K562 (cell line): Measurements from ENCODE around the gene PUM2. TPM values are rescaled to one million over a fixed set of nuclear protein-coding genes. Genes with fewer than 3 reads are reported as not detected.

Experiments used
- ATAC-seq: fragments of 200-7000 bp; cut with Tn5 transposase; 3 replicates; pipeline ENCODE4 v1.9.1; 2020; ENCODE audit warnings: moderate library complexity
- BruUV-seq: library from RNA; stranded (reverse); fragments of 400-500 nt; replicated peaks from 2 replicates; lab custom pipeline; 2021; lab: Mats Ljungman, UMichigan
- CTCF ChIA-PET: fragments of 300-600 bp; formaldehyde crosslinking; extraction: SDS; loops from one replicate; lab custom pipeline; 2021; ENCODE audit warnings: low intra/inter-chr PET ratio; lab: Yijun Ruan, JAX
- POLR2A ChIA-PET: fragments of 300-600, 350-650 bp; sonication (Branson Sonifier 250); formaldehyde crosslinking; extraction: SDS; loops from one replicate; lab custom pipeline; 2021; ENCODE audit warnings: antibody characterized with exemption, inconsistent platforms; lab: Yijun Ruan, JAX
- DNase-seq, 4 experiments: peaks; one replicate each; pipeline versions ENCODE4 v3.0.0 to v3.0.0-alpha.2; 2011 to 2018; ENCODE audit warnings: low spot score in 3 of 4, mixed read lengths in 3 of 4; ENCODE audit errors: extremely low read depth in 1 of 4
- FAIRE-seq: peaks from 2 replicates; lab custom pipeline; 2011; peaks lifted over from hg19 to GRCh38; lab: Jason Lieb, UNC
- H2AFZ ChIP-seq: 2 replicates; pipeline ENCODE4 v1.6.0; 2011; ENCODE audit warnings: low read depth, low read length, control low read depth, inconsistent platforms
- H3K27ac ChIP-seq: fragments of 200-600 bp; 3 replicates; pipeline ENCODE4 v1.8.0; 2011; ENCODE audit warnings: low read depth, mild to moderate bottlenecking, control low read depth, inconsistent platforms, low read length, moderate library complexity, mixed read lengths; ENCODE audit errors: extremely low read depth
- H3K27me3 ChIP-seq, 2 experiments: fragments of 300-600 bp in 1 of 2; 2 replicates in 1 of 2; 3 replicates in 1 of 2; pipeline versions ENCODE4 v1.6.0 to v1.8.0; 2011; ENCODE audit warnings: inconsistent platforms in 2 of 2, low read length in 2 of 2, mild to moderate bottlenecking in 1 of 2, mixed read lengths in 1 of 2, moderate library complexity in 1 of 2; ENCODE audit not compliant: control insufficient read depth in 2 of 2, insufficient read depth in 2 of 2
- H3K36me3 ChIP-seq: fragments of 300-600 bp; 3 replicates; pipeline ENCODE4 v1.8.0; 2011; ENCODE audit warnings: mild to moderate bottlenecking, low read length, inconsistent platforms; ENCODE audit not compliant: control insufficient read depth, insufficient read depth
- H3K4me1 ChIP-seq, 2 experiments: fragments of 200-600 bp in 1 of 2; replicated peaks in 1 of 2; 2 replicates in 1 of 2; 3 replicates in 1 of 2; pipeline versions ENCODE4 v1.5.1 to v1.8.0; 2011; ENCODE audit warnings: inconsistent platforms in 2 of 2, low read length in 2 of 2, mild to moderate bottlenecking in 1 of 2, mixed read lengths in 1 of 2, moderate library complexity in 1 of 2; ENCODE audit not compliant: control insufficient read depth in 2 of 2, insufficient read depth in 2 of 2
- H3K4me2 ChIP-seq: 2 replicates; pipeline ENCODE4 v1.6.1; 2011; ENCODE audit warnings: low read length, control low read depth, inconsistent platforms, mixed read lengths; ENCODE audit not compliant: insufficient read depth
- H3K4me3 ChIP-seq: fragments of 200-600 bp; sonication (generic), shearing (Covaris generic); 2 replicates; pipeline ENCODE4 v1.5.1; 2016; ENCODE audit warnings: control low read depth, inconsistent platforms
- H3K79me2 ChIP-seq: fragments of 200-600 bp; 3 replicates; pipeline ENCODE4 v1.8.0; 2011; ENCODE audit warnings: low read length, inconsistent platforms; ENCODE audit not compliant: control insufficient read depth, insufficient read depth
- H3K9ac ChIP-seq, 2 experiments: 2 replicates each; pipeline versions ENCODE4 v1.6.0 to v1.6.1; 2011; ENCODE audit warnings: low read depth in 2 of 2, low read length in 2 of 2, control low read depth in 1 of 2, inconsistent platforms in 1 of 2, mild to moderate bottlenecking in 1 of 2, mixed read lengths in 1 of 2; ENCODE audit not compliant: insufficient read depth in 1 of 2
- H3K9me1 ChIP-seq: one replicate; pipeline ENCODE4 v1.6.0; 2011; ENCODE audit warnings: inconsistent platforms, mild to moderate bottlenecking, low read length, moderate library complexity; ENCODE audit not compliant: control insufficient read depth, insufficient read depth
- H3K9me3 ChIP-seq: replicated peaks from 2 replicates; pipeline ENCODE4 v1.5.1; 2011; ENCODE audit warnings: low read depth, low read length, inconsistent platforms; ENCODE audit not compliant: control insufficient read depth, insufficient read depth
- H4K20me1 ChIP-seq: replicated peaks from 2 replicates; pipeline ENCODE4 v1.6.1; 2011; ENCODE audit warnings: low read length, inconsistent platforms, mixed read lengths; ENCODE audit not compliant: control insufficient read depth, insufficient read depth
- CCNT2 ChIP-seq: IDR thresholded peaks from 2 replicates; pipeline ENCODE4 v1.6.1; 2011; ENCODE audit warnings: borderline replicate concordance, low read depth, mild to moderate bottlenecking, moderate library complexity, mixed read lengths, low read length; ENCODE audit not compliant: insufficient read length; ENCODE audit errors: extremely low read depth
- HDAC3 ChIP-seq: fragments of 450-650 bp; IDR thresholded peaks from 2 replicates; pipeline ENCODE4 v1.6.1; 2018; ENCODE audit warnings: borderline replicate concordance, mild to moderate bottlenecking, moderate library complexity; ENCODE audit not compliant: partially characterized antibody
- POLR2H ChIP-seq: IDR thresholded peaks from 2 replicates; pipeline ENCODE4 v1.6.1; 2016; ENCODE audit warnings: missing genetic modification characterization, low read depth, mild to moderate bottlenecking, control low read depth, missing compliant biosample characterization, moderate library complexity
- ZNF407 ChIP-seq: fragments of 450-650 bp; IDR thresholded peaks from 2 replicates; pipeline ENCODE4 v1.6.1; 2016; ENCODE audit warnings: low read depth
- ZNF766 ChIP-seq: fragments of 200-800 bp; sonication (Bioruptor generic); conservative IDR thresholded peaks from 2 replicates; pipeline ENCODE4 v1.6.1; 2016; ENCODE audit warnings: missing genetic modification characterization, missing compliant biosample characterization
- WGBS: fragments of 100-300 bp; shearing (Covaris generic); methylation state at CpG from one replicate; pipeline ENCODE4 v1.1.6; 2016; ENCODE audit warnings: low coverage, mixed read lengths; ENCODE audit not compliant: insufficient coverage; ENCODE audit errors: missing lambda C conversion rate; 5-methylcytosine and 5-hydroxymethylcytosine counted together
- in situ Hi-C: fragments of 300-500 bp; cut with MboI; formaldehyde crosslinking; loops from 4 replicates; pipeline ENCODE4 v1.15.0; 2018; ENCODE audit warnings: inconsistent platforms, mixed read lengths
- intact Hi-C: fragments of 100-400 bp; cut with micrococcal nuclease; formaldehyde crosslinking; loops from 2 replicates; pipeline ENCODE4 v1.14.2; 2022
- polyA plus RNA-seq, 8 experiments: library from polyadenylated mRNA; depleted of rRNA in 4 of 8; stranded (reverse) in 5 of 8; unstranded in 3 of 8; fragments of >200 nt; fragmentation: Nextera tagmentation in 2 of 8; fragmentation: Illumina TruSeq in 1 of 8; extraction: Ambion mirVana in 2 of 8; extraction: Trizol in 1 of 8; gene quantifications; 2 replicates each; pipeline versions ENCODE4 v1.2.1 to v1.2.3, GENCODE V29; 2011 to 2014; ENCODE audit warnings: inconsistent platforms in 1 of 8, missing spikeins in 1 of 8
- total RNA-seq, 7 experiments: library from RNA; depleted of rRNA in 6 of 7; stranded (reverse); fragments of >200 nt in 6 of 7; fragmentation: Illumina TruSeq in 2 of 7; extraction: Trizol in 2 of 7; gene quantifications; 2 replicates each; pipeline versions ENCODE4 v1.2.1 to v1.2.3, GENCODE V29; 2011 to 2021; ENCODE audit warnings: low replicate concordance in 1 of 7
- TF ChIP-seq, protein P1 (sequence below): sonication (generic); formaldehyde crosslinking; IDR thresholded peaks from 2 replicates; pipeline ENCODE4 v1.5.0; 2020; ENCODE audit warnings: missing genetic modification reagents
- TF ChIP-seq, protein P2 (sequence below): fragments of 450-650 bp; formaldehyde crosslinking; IDR thresholded peaks from 2 replicates; pipeline ENCODE4 v1.4.0; 2020; ENCODE audit warnings: mild to moderate bottlenecking, moderate library complexity
- TF ChIP-seq, protein P3 (sequence below), 2 experiments: fragments of 450-650 bp in 1 of 2; sonication (generic) in 1 of 2; formaldehyde crosslinking in 1 of 2; IDR thresholded peaks in 1 of 2; conservative IDR thresholded peaks in 1 of 2; 2 replicates each; pipeline versions ENCODE4 v1.6.1 to v1.8.1; 2016 to 2023; ENCODE audit warnings: mild to moderate bottlenecking in 2 of 2, moderate library complexity in 2 of 2, inconsistent platforms in 1 of 2, missing genetic modification reagents in 1 of 2

PUM2 gene
- total and polyA plus RNA-seq, 9 of the 15 experiments (the other 6 are each of a cell fraction or from before 2014, with no cell fraction given) = 13.4 to 61.9 (median 28.3) TPM

- Histone ChIP-seq H3K4me3 (peak overlapping the region; percentile 83), H3K4me1 (peaks cover 26 to 47% of the 10 kb centered on the region in 2 experiments), H3K27ac (peak overlapping the region; percentile 99), H3K9me1 (peaks cover under 1% of the 10 kb centered on the region), H3K27me3 (no peaks in the 10 kb centered on the region), H3K79me2 (peaks cover 60% of the 10 kb centered on the region), H3K36me3 (peaks cover 10% of the 10 kb centered on the region; the same call in 2 of the 3 replicates), H2AFZ (peak overlapping the region; percentile 14; the same call in 1 of the 2 replicates), H3K4me2 (peak overlapping the region; percentile 84), H3K9me3 (no peaks in the 10 kb centered on the region), H4K20me1 (peaks cover 37% of the 10 kb centered on the region), H3K9ac (peak overlapping the region; percentile 94 to 99; a peak in 3 of 4 replicates)
- in situ Hi-C loops (no loop called here), intact Hi-C loops (loop anchor here (2.0 kb wide), 1 partner anchor 453 kb away; no protein-coding TSS in a partner anchor)
- ChIA-PET CTCF (no interaction called here), POLR2A (interaction anchor here (1.0 to 1.2 kb wide), 2 partner anchors 12 to 90 kb away, joined by 3 to 4 read pairs; no protein-coding TSS in a partner anchor)
- DNase-seq (peak in 1 of 4 experiments; percentile 9), ATAC-seq (no peak), FAIRE-seq (no peak)
- WGBS = 0% methylated on average over 5 of the region's 5 CpGs
- 0 out of 2 replicates have a peak, but pooled peaks have one; percentile 4 for TF ChIP-seq ZNF766 (CRISPR knock-in tag)
- no peak for TF ChIP-seq HDAC3
- TF ChIP-seq POLR2H (tag) = peak; percentile 59; the same call in 1 of the 2 replicates
- TF ChIP-seq, protein P1, sequence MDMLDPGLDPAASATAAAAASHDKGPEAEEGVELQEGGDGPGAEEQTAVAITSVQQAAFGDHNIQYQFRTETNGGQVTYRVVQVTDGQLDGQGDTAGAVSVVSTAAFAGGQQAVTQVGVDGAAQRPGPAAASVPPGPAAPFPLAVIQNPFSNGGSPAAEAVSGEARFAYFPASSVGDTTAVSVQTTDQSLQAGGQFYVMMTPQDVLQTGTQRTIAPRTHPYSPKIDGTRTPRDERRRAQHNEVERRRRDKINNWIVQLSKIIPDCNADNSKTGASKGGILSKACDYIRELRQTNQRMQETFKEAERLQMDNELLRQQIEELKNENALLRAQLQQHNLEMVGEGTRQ (CRISPR knock-in tag) = no peak
- TF ChIP-seq CCNT2 = no peak
- TF ChIP-seq, protein P2, sequence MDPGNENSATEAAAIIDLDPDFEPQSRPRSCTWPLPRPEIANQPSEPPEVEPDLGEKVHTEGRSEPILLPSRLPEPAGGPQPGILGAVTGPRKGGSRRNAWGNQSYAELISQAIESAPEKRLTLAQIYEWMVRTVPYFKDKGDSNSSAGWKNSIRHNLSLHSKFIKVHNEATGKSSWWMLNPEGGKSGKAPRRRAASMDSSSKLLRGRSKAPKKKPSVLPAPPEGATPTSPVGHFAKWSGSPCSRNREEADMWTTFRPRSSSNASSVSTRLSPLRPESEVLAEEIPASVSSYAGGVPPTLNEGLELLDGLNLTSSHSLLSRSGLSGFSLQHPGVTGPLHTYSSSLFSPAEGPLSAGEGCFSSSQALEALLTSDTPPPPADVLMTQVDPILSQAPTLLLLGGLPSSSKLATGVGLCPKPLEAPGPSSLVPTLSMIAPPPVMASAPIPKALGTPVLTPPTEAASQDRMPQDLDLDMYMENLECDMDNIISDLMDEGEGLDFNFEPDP = no peak
- TF ChIP-seq ZNF407 = no peak
- TF ChIP-seq, protein P3, sequence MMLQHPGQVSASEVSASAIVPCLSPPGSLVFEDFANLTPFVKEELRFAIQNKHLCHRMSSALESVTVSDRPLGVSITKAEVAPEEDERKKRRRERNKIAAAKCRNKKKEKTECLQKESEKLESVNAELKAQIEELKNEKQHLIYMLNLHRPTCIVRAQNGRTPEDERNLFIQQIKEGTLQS (IDR thresholded peaks at IDR 0.05) = no peak
- TF ChIP-seq, protein P3 (CRISPR knock-in tag; conservative IDR thresholded peaks at IDR 0.05) = 0 out of 2 replicates have a peak, but pooled peaks have one; percentile 39
- TSS peak; percentile 60 for BruUV-seq
These were observed 1.1 kb downstream of the PUM2 start for GRCh38 chr2:20349513-20349921.
